Measurements from ENCODE around the gene NT5C1A. TPM values are rescaled to one million over a fixed set of nuclear protein-coding genes. Genes with fewer than 3 reads are reported as not detected.

NT5C1A gene
- total RNA-seq, 1 experiment from 2014 or later: not detected

DNA sequence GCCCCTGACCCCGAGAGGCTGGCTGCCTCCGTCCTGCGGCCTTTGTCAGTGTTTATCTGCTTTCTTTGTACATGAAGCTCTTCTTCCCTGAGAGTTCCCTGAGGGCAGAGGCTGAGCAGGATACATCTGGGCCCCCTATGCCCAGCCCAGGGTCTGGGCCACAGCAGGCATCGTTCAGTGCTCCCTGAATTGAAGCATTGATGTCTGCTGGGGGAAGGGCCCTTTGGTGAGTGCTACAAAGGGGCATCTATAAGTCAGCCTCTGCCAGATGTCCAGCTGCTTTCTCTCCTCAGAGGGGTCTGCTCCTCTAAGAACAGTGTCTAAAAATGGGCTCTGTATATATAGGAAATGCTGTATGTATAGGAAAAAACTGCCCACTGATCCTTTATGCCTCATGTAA lies 34.5 kb downstream of the NT5C1A start:
- no peak for DNase-seq (ENCODE audit: low read depth)

DNA sequence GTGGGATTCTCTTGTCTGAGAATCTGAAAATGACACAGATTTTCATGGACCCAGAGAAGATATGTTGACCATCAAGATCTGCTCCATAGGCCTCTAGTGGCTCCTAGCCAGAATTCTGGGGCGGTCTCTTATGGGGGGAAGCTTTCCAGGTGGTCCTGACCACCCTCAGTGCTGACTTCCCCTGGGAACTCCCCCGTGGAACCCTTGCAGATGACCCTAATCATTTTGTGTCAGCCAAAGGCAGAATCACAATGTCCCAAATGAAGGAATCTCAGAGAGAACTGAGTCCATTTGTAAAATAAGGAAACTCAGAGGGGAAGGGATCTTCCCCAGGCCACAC lies 36.1 kb downstream of the NT5C1A start:
- no peak for DNase-seq (ENCODE audit: low read depth)

DNA sequence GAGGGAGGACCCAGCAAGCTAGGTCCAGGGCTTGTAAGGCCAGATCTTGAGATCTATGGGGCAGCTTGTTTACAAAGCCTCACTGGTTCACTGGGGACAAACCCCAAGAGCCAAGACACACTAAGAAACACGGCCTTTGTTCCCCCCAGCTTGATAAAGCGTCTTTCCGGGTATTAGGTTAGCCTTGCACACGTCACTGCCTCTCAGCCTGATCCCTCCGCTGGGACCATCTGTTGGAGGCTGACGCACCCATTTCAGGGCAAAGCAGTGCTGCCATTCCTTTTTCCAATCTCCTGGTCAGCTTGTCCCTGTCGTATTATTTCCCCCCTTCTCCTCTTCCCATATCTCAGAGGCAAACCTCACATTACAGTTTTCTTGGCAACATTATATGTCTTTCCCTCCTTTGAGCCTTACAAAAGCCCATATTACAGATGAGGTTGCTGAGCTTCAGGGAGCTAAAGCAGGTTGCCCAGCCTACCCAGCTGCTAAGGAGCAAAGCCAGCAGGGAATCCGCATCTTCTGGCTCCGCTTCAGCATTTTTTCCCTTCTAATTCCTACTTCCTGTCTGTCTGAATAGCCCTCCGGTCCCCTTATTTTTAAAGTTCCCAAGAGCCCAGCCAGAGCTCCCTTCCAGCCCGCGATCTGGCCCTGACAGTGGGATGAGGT lies 36.6 kb downstream of the NT5C1A start:
- no peak for DNase-seq (ENCODE audit: low read depth)

DNA sequence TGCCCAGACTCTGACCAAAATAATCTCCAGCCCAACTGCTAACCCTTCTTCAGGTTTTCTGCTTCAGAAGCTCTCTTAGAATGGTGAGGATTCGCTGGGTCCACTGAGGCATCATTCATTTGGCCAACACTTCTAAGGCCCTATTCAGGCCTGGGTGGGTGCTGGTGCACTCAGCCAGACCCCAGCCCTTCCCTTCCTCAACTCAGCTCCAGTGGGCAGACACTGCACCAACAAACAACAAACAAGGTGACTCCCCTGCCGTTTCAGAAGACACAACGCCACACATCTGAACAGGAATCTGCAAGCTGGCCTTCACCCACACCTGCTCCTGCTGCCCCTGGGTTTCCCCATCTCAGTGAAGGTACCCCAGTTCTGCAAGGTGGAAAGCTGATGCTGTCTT lies 38.5 kb downstream of the NT5C1A start:
- DNase-seq (ENCODE audit: low read depth): no peak

DNA sequence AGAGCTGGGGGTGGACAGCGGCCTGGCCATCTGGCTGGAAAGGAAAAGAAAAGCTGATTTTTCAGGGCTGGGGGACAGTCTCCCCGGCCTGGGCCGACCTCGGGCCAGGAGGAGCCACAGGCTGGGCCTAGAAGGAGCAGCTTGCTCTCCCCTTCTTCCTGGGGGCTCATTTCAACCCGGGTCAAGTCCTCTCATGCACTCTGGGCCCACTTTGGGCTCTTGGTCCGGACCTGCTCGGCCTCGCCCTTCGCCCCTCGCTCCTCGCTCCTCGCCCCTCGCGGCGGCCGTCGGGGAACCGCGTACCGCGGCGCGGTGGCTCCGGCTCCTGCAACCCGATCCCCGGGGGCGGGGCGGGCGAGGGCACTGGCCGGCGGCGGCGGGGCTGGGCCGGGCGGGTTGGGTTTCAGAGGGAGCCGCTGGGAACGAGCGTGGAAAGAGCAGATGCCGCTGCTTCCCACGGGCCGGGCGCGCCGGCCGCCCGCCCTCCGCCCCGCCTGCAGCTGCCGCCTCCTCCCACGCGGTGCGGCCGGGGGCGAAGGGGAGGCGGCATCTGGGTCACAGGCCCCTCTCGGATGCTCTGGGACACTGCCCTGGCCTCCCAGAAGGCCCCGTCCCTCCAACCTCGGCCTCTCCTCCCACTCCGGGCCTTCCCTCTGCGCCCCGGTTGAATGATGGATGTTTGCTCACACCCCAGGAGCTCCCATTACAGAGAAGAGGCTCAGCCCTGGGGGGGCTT lies 39.1 kb downstream of the NT5C1A start:
- DNase-seq (ENCODE audit: low read depth): peak; percentile 53

DNA sequence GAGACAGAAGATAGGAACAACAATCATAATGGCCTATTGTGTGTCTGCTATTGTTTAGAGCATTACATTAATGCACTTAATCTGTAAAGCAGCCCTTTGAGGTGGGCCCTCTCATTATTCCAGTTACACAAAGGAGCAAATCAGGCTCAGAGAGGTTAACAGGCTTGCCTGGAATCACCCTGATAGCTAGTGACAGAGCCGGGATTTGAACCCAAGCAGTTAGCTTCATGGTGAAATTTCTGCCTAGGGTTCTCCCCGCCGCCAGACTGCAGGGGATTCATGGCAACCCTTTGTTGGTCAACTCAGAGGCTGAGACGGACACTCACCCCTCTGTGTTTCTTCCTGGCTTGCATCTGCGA lies 39.6 kb downstream of the NT5C1A start:
- no peak for DNase-seq (ENCODE audit: low read depth)

DNA sequence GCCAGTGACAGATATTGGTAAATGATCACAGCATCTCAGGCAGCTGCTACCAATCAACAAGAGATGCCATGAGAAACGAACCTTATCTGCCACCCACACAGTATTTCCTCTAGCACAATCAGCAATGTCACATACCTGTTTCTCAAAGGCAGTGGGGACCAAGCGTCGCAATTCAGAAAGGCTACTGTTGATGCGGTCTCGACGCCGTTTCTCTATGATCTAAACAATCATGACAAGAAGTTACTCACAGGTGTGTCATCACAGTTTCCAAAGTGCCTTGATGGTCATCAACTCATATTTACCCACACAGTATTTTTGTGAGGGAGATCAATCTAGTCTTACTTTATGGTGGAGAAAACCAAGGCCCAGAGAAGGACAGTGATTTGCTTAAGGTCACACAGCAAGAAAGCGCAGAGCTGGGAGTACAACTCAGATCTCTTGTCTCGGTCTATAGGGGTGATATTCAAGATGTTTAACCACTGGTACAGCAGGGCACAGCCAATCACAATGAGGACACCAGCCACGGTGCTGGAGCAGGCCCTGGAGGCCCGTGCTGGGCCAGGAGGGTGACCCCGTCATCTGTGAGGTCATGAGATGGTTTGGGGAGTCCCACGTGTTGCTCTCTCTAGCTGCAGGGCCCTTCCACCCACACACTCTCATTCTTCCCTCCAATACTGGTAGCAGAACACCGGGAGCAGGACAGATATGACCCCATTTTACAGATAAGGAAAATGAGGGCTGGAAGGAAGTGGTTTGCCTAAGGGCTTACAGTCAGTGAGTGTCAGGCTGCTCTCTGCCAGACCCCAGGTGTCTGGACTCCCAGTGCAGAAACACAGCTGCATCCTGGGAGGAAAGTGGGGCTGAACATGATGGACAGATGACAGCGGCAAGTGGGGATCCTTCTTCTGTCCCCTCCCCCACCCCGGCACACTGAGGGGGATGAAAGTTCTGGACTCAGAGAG lies 40.3 kb downstream of the NT5C1A start:
- DNase-seq (ENCODE audit: low read depth): no peak

DNA sequence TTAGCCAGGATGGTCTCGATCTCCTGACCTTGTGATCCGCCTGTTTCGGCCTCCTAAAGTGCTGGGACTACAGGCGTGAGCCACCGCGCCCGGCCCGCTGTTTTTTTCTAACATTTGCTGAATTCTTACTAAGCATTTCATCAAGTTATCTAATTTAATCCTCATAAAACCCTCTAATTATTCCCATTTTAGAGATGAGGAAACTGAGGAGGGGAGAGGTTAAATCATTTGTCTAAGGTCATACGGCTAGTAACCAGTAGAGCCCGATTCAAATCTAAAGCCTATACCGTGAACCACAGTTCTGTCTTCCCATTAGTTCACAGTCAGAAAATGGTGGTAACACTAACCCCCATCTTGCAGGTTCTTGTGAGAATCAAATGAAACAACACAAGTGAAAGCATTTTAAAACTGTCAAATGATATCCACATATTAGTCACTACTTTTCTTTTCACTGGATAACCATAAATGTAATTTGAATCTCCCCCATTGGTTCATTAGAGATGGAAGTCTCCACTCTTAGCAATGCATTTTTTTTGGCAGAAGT lies 43.0 kb downstream of the NT5C1A start:
- no peak for DNase-seq (ENCODE audit: low read depth)

DNA sequence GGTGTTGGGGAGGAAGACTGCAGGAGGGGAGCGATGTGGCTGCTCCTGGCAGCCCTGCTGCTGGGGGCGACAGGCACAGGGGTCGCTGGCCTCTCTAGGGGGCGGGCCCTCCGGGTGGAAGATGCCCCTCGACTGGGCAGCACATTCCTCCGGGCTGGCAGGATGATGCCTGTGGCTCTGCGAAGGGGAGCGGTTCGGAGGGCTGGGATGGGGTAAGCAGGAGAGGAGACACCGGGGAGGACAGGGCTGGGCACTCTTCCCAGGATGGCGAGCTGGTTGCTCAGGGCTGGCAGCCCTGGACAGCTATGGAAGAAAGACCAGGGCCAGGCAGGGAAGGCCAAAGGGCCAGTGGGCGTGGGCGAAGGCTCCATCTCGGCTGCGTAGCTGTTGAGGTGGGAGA lies 45.3 kb downstream of the NT5C1A start:
- no peak for DNase-seq (ENCODE audit: low read depth)

DNA sequence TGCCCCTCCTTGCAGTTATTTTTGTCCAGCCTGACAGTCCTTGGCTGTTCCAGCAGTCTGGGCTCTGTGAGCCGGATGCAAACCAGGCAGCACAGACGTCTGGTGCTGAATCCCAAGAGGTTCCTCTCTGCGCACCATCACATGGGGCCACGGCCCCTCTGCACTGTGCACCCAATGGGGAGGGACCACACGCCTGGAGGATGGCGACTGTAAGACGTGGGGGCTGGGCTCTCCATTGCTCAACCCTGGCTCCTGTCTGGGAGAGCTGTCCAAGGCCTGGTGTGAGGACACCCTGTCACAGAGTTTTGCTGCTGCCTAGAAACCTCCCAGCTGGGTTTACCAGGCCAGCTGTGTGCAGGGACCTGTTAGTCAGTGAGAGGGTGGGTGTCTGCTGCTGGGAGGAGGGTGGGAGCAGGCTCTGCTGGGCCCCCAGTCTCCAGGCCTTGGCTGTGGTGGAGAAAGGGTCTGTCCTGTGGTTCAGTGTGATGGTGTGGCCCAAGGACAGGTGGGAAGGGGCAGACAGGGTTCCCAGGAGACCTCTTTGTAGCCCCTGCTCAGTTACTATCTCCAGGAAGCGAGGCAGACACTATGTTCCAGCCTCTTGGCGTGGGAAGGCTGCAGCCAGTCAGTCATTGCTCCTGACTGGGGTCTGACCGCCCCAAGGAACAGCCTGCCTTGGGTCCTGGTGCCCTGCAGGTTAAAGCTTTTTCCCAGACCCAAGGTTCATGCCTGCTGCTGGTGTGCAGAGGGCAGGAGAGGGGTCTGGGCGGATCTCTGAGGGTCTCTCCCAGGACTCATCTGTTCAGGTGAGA lies 46.2 kb downstream of the NT5C1A start:
- no peak for DNase-seq (ENCODE audit: low read depth)

DNA sequence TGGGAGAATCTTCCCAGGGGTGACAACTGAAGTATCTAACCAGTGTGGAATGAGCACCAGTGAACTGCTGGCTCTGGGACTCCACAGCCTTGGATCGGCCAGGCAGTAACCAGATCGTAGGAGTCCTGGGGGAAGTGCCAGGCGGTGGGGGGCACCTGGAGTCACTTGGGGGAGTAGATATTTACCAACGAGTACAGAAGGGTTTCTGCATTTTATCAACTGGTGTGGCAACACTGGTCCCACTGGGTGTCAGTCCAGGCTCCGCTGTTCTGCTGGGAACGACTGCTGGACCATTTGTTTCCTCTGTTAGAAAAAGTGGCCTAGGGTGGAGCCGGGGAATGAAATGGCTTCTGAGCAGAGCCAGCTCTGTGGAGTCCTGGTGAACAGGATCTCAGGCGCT lies 46.9 kb downstream of the NT5C1A start:
- DNase-seq (ENCODE audit: low read depth): no peak

DNA sequence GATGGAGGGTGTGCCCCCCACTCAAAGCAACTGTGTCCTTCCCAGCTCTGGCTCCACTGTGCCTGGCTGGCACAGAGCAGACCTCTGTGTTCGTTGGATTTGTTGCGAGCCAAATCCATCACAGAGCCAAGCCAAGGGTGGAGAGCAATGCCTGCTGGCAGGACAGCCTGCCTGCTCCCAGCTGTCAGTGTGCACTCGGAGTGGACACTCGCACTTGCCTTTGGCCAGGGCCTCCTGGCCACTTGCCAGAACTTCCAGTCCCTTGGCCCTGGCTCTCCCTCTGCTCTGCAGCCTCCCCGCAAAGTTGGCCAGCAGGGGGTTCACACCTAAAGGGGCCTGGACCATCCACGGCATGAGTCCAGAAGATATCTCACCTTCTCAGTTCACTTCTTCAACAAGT lies 48.9 kb downstream of the NT5C1A start:
- DNase-seq (ENCODE audit: low read depth): no peak

DNA sequence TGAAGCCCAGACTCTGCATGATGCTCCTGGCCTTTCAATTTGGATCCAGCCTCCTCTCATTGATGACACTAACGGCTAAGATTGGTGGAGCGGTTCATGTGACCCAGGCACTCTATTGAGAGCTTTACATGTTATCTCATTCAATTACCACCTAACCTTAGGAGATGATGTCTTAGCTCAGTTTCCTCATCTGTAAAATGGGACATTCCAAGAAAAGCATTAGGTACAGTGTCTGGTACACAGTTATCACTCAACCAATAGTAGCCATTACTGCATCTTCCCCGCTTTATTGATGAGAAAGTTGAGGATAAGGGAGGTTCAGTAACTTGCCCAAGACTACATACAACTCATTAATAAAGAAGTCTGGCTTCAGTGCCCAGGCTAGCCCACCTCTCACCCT lies 49.5 kb downstream of the NT5C1A start:
- no peak for DNase-seq (ENCODE audit: low read depth)

DNA sequence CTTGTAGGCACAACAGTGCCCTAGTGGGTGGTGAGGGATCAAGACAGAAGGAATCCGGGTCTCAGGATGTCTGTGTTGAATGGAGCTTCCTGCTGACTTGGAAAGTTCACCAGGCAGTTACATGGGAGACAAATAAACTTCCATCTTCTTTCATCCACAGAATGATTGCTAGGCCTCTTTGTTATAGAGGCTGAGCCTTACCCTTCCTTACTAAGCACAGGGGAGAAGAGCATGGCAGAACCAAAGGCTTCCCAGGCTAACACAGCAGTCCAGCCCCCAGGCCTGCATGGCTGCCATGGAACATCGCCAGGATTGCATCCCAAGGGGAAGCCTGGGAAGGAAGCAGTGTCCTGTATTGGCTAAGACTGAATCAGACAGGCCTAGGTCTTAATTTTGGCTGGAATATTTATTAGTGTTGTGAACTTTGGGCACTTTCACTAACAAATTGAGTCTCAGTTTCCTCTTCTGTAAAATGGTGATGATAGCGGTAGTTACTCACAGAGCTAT lies 51.2 kb downstream of the NT5C1A start:
- no peak for DNase-seq (ENCODE audit: low read depth)

DNA sequence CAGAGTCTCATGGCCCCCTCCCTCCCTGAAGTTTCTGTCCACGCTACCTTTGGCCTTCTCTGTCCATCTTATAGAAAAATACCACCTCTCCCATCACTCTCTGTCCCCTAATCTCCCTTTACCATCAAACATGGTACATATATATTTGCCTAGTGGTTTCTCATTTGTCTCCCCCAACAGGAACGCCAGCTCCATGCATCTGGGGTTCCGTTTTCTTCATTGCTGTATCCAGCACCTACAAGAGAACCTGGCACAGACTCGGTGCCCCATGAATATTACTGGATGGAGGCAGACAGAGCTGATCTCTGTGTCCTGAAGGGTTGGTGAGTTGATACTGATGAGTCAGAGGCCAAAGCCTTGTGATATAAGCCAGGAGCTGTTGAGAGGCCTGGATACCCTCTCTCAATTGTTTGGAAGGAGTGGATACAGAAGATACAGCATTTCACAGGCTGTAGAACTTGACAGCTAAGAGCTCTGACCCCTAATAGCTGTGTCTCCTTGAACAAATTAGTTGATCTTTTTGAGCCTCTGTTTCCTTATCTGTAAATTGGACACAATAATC lies 54.3 kb downstream of the NT5C1A start:
- peak; percentile 15 for DNase-seq (ENCODE audit: low read depth)

DNA sequence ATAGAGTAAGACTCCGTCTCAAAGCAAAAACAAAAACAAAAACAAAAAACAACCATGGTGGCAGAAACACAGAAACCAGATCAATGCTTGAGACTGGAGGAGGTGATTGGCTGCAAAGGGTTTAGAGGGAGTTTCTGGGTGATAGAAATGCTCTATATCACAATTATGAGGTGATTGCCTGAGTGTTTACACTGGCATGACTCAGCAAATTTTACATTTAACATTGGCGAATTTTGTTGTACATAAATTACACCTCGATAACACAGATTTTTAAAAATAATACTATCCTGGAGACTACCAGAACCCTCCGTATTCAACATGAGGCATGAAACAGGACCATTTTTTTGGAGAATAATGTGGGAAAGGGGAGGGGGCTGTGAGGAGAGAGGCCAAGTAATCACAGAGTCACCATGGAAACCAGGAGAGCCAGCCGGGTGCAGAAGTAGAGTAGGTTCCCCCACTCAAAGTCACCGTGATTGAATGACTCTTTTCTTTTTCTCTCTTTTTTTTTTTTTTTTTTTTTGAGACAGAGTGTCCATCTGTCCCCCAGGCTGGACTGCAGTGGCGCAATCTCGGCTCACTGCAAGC lies 56.7 kb downstream of the NT5C1A start:
- no peak for DNase-seq (ENCODE audit: low read depth)

DNA sequence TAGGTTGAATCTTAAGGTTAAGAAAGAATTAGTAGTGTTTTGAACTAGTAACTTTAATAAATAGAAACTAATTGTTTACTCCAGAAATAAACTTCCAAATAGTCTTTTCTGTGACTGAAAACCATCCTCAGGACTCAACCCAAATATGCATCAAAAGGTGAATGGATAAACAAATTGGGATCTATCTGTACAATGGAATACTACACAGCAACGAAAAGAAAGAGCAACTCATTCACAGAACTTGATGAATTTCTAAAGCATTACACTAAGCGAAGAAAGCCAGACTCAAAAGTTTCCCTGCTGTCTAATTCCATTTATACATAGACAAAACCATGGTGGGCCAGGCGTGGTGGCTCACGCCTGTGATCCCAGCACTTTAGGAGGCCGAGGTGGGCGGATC lies 57.4 kb downstream of the NT5C1A start:
- no peak for DNase-seq (ENCODE audit: low read depth)

DNA sequence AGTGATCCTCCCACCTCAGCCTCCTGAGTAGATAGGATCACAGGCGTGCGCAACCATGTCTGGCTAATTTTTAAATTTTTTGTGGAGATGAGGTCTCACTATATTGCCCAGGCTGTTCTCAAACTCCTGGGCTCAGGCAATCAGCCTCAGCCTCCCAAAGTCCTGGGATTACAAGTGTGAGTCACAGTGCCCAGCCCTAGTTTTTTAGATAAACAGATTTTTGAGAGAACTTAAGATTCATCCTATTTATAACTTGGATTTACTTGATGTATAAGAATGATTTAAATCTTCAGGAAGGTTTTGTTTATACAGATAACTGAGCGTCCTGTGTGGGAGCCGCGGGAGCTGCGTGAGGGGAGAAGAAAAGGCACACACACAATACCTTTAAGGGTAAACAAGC lies 58.7 kb downstream of the NT5C1A start:
- DNase-seq (ENCODE audit: low read depth): peak; percentile 27

DNA sequence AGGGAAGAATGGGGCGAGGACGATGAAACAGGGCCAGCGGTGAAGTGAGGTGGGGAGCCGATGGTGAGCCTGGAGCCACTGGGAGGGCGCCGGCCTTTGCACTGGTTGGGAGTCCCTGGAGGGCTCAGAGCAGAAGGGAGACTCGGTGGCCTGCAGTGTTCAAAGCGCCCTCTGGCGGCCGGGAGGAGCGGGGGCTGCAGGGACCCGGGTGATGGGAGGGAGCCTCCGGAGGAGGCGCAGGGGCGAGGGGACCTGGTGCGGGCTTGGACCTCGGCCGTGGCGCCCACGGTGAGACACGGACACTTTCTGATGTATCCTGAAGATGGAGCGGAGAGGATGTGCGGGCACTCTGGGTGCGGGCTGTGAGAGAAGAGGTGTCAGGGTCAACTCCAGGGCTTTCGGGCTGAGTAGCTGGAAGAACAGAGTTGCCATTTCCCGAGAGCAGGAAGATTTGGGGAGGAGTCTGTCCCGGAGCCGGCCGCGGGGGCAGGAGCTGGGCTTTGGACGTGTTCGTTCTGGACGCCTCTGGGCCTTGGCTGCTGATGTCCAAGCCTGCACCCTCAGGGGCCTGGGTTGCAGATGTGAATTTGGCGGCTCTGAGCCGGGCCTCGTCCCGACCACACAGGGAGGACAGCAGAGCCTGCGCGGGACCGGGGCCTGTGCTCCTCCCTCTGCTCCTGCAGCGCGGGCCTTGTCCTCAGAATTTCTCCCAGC lies 62.1 kb downstream of the NT5C1A start:
- DNase-seq (ENCODE audit: low read depth): peak; percentile 32

Measured in M059J (cell line).